Activated CD4-positive, alpha-beta T cell treated with anti-CD3 and anti-CD28 coated beads, Interleukin-2, amount 50 U/mL, for 4 hours (primary cell): ENCODE measurements around the gene WDFY3.

ENCODE experiments used
- DNase-seq, 2 experiments: peaks; one replicate each; pipeline ENCODE4 v3.0.0-alpha.2; 2020

WDFY3 gene

DNA sequence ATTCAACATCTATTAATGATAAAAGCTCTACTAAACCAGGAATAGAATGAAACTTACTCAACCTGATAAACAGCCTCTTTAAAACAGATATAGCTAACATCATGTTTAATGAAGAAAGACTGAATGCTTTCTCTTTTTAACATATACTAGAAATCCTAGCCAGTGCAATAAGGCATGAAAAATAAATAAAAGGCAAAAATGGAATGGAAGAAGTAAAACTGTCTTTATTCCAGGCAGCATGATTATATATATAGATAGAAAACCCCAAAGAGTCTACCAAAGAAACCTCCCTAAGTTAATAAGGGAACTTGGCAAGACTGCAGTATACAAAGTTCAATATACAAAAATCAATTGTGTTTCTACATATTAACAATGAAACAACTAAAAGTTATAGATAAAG is 25.5 kb downstream of the WDFY3 start:
- DNase-seq: no peak

DNA sequence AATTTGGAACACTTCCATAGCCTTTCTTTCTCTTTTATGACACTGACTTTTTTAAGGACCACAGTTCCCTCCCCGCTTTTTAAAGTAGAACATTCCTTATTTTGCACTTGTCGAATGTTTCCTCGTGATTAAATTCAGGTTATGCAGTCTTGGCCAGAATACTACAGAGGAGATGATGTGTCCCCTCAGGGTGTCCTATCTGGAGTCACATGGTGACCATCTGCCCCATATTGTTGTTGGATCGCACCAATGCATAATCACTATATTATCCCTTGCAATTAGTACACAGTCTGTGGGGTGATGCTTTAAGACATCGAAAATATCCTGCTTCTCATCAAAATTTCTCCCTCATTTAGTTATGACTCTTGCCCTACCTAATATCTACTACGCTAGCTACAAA is 27.4 kb downstream of the WDFY3 start:
- no peak for DNase-seq

DNA sequence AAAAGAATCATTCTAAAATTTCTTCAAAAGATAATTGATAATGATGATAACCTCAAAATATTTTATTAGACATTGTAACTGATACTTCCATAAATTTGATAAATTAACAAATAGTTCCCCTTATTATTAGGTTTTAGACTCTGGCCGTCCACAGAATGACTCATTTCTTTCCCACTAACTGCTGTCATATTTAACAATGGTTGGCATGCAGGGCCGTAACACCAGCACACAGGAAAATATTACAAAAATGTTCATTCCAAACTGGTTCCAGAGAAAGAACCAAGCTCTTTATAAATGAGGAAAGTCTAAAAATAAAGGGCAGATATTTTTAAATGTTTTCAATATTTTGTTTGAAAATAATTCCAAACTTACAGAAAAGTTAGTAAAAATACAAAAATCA is 28.2 kb downstream of the WDFY3 start:
- no peak for DNase-seq

DNA sequence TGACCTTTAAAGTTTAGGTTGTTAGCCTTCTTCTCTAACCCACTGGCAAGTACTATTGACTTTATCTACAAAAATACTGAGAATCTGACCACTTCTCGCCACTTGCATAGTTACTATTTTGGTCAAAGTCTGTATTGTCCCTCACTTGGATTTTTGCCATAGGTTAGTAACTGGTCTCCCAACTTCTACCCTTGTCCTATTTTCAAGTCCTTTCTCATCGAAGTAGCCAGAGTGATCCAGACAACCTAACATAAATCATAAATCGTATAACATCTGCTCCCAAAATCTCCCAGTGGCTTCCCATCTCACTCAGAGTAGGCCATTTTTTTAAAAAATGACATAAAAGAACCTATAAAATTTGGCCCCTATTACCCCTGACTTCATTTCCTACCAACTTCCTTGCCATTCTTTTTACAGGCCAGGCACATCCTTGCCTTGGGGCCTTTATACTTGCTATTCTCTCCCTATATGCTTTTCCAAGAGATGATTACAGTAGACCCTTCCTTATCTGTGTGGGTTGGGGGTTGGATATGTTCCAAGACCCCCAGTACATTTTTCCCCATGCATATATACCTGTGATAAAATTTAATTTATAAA is 29.0 kb downstream of the WDFY3 start:
- no peak for DNase-seq

DNA sequence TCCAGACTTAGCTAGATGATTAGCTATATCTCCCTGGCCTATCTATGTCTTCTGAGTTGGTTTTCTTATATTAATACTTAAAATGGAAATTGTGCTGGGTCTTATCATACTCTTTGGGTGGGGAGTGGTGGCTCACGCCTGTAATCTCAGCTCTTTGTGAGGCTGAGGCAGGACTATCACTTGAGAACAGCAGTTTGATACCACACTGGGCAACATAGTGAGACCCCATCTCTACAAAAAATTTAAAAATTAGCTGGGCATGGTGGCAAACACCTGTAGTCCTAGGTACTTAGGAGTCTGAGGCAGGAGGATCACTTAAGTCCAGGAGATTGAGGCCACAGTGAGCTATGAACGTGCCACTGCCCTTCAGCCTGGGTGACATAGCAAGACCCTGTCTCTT is 30.4 kb downstream of the WDFY3 start:
- no peak for DNase-seq

DNA sequence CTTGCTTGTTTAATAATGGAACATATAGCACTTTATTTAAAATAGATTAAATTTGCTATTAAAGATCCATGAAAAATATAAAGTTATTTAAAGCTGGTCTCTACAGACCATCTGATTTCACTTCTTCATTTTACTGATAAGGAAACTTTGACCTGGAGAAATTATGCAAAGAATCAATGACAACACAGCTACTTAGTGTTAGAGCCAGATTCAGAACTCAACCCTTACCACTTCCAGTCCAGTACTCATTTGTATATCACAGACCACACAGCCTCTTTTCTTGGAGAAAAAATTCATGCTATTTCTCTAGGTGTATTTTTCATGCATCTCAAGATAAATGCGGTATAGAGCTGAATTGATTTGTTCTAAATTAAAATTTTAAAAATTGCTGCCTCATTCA is 34.0 kb downstream of the WDFY3 start:
- DNase-seq: no peak

DNA sequence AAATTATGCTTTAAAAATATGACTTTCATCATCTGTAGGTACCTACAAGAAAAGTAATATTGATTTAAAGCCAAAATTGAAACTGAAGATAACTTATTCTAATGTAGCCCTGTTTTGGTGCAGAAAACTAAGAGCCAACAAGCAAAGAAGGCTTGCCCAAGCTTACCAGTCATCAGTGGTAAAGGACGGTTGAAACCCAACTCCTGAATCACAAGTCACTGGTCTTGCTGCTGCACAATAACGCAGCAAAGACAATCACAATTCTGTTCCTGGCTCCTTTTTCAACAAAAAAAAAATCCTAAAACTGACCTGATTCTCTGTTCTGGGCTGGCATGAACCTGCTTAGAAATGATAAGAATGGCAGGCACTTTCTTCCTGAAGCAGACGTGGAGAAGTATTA is 34.5 kb downstream of the WDFY3 start:
- DNase-seq: no peak

DNA sequence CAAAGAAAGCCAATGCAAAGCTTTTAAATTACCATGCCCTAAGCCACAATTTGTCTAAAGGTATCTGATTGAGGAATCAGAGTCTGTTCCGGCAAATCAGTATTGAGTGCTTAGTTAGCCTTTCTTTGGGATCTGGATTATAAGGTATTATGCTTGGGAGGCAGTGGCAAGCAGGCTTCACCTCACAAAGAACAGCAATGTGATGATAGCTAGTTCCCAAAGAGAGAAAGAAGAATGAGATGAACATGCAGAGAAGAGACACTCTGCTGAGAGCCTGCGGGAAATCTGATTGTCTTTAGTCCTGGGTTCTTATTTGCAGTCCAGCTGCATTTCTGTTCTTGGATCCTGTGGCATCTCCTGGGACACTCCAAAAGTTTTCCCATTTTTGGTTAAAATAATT is 35.2 kb downstream of the WDFY3 start:
- DNase-seq: no peak

DNA sequence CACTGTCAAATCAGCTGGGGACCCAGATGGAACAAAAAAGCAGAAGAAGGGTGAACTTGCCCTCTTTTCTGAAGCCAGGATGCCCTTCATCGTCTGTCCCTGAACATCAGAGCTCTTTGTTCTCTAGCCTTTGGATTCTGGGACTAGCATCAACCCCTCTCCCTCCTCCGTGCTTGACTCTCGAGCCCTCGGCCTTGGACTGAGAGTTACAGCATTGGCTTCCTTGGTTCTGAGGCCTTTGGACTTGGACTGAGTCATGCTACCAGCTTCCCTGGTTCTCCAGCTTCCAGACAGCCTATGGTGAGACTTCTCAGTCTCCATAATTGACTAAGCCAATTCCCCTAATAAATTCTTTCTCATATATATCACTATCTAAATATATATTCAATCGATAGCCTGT is 38.4 kb downstream of the WDFY3 start:
- DNase-seq: no peak

DNA sequence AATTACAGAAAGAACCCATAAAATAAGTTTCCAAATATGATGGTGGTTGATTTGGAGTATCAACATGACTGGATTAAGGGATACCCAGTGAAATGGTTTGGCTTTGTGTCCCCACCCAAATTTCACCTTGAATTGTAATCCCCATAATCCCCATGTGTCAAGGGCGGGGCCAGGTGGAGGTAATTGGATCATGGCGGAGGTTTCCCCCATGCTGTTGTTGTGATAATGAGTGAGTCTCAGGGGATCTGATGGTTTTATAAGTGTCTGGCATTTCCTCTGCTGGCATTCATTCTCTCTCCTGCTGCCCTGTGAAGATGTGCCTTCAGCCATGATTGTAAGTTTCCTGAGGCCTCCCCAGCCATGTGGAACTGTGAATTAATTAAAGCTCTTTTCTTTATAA is 39.1 kb downstream of the WDFY3 start:
- DNase-seq: no peak

DNA sequence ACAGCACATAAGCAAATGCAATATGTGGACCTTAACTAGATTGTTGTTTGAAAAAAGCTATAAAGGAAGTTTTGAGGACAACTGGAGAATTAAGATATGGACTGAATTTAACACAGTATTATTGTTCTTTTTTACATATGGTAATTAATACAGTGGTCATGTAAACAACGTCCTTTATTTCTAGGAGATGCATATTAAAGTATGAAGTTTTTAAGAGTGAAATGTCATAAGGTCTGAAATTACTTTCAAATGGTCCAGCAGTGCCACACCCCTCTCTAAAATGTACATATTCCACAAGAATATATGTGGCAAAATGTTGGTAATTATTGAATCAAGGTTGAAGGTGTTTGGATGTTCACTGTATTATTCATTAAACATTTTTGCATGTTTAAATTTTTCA is 40.9 kb downstream of the WDFY3 start:
- DNase-seq: no peak

DNA sequence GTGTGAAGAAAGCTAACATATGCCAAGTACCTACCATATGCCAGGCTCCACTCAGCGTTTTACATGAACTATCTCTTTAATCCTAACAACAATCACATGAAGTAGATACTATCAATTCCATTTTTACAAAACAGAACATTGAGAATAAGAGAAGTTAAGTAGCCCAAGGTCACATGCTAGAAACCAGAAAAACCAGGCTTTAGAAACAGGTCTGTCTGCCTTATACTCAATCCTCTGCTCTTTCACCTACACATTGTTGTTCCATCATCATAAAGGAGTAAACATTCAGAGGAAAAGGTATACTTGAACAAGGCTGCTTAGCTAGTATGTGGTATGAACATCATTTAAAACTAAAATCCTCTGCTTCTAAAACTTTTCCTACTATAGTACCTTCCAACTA is 42.1 kb downstream of the WDFY3 start:
- DNase-seq: no peak

DNA sequence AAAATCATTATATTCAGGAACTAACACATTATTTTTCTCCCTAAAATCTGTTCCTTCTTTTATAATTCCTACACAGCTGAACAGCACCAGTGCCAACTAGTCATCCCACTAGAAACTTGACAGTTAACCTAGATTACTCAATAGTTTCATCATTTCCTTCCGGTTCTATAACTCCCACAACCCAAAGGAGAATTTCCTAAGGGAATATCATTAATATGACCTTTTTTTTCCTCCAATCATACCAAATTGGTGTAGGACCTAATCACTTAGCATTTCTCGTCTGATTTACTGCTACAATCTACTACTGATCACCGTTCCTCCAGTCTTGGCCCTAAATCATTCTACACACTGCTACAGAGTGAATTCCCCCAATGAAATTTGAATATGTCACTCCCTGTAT is 45.9 kb downstream of the WDFY3 start:
- DNase-seq: no peak

DNA sequence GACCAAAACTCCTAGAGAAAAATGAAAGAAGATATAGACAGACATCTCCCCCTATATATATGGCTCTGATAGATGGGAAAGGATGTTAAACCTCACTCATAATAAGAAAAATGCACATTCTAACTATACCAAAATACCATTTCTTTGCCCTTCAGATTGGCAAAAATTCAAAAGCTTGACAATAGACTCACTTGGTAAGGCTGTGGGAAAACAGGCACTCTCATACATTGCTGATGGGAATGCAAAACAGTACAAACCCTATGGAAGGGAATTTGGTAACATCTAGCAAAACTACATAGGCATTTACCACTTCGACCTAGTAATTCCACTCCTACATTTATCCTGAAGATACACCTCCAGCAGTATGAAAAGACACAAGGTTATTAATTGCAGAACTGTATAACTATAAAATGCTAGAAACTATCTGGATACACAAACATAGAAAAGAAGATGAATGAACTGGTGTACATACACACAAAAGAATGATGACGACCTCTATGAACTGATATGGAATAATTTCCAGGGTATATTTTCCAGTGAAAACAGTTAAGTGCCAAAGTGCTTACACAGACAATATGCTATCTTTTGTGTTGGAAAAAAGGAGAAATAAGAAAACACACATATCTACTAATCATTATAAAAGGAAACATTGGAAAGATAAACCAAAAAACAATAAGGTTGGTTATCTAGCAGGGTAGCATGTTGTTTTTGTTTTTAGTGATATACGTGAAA is 48.5 kb downstream of the WDFY3 start:
- no peak for DNase-seq

DNA sequence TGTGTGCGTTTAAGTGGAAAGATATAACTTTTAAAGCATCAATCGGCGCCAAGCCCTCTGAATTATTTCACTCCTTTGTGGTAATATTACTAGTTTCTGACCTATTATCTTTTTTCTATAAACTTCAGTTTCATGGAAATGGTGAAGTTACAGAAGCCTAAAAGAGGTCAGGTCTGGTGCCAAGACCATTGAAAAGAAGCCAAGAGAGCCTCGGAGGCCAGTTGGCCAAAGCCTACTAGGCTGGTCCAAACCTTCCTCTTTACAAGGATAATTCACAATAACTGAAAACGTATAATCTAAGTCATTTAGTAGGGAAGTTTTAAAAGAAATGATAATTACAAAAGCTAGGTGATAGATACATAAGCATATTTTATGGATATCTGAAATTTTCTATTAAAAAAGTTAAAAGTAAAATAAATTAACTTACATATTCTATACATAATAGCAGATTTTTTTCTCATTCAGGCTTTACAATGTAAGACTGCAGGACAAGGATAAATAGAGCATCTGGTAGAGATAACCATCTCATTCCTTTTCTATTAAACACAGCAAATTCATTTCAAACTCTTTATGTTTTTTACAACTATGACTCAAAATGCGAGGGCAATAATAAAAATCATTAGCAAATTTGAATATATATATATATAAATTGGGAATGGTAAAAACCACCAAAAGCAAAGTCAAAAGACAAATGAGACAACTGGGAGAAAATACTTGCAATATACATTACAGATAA is 49.2 kb downstream of the WDFY3 start:
- DNase-seq: no peak

DNA sequence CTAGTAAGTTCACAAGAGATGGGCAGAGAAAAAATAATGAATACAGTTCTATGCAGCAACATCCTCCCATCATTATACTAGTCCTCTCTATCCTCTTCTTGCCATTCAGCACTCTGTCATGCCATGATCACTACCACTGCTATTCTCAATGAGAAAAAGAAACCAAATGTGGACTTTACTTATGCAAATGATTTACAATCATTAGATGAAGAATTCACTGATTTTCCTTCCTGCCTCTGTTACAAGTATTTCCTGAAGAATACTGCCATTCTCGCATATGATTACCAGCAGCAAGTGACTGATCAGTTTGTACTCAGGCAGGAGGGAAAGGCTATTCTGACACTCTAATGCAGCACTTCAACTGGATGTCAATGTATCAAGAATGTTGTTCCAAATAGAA is 50.3 kb downstream of the WDFY3 start:
- DNase-seq: no peak

DNA sequence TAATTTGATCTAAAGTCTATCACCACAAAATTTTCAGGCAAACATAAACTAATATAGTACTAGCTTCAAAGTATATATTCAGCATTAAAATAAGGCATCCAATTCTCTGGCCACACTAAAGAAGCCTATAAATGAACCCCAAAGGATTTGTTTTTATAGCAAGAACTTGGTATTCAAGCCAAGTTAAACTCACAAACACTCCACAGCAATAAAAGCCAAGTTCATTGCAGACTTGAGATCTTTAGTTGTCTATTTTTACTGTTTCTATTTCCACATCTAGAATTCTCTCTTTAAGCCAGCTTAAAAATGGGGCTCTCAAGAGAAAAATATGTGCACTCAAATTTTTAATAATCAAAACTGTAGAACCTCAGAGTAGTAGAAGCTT is 51.1 kb downstream of the WDFY3 start:
- no peak for DNase-seq

DNA sequence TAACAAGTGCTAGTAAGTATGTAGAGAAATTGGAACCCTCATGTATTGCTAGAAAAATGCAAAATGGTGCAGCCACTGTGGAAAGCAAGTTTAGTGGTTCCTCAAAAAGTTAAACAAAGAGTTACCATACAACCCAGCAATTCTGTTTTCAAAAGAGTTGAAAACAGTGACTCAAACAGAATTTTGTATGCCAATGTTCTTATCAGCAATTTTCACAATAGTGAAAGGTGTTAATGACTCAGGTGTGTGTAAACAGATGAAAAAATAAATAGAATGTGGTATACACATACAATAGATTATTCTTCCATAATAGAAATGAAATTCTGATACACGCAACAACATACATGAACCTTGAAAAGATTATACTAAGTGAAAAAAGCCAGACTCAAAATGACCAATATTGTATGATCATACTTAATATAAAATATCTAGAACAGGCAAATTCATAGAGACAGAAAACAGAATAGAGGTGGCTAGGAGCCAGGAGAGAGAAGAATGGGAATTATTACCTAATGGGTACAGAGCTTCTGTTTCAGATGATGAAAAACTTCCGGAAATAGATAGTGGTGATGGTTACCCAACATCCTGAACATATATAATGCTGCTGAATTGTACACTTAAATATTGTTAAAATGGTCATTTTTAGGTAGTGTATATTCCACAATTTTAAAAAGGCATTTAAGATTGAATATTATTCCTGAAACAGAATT is 51.6 kb downstream of the WDFY3 start:
- DNase-seq: no peak

DNA sequence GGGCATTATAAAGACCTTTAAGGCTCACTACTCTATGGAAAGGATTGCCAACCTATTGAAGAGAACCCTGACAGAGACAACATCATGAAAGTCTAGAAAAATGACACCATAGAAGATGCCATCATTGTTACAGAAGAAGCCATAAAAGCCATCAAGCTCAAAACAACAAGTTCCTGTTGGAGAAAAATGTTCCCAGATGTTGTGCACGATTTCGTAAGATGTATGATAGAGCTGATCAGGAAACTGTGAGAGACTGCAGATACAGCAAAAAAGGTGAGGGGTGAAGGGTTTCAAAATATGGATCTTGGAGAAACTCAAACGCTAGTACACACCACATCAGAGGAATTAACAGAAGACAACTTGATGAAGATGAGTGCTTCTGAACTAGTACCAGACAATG is 53.3 kb downstream of the WDFY3 start:
- no peak for DNase-seq

DNA sequence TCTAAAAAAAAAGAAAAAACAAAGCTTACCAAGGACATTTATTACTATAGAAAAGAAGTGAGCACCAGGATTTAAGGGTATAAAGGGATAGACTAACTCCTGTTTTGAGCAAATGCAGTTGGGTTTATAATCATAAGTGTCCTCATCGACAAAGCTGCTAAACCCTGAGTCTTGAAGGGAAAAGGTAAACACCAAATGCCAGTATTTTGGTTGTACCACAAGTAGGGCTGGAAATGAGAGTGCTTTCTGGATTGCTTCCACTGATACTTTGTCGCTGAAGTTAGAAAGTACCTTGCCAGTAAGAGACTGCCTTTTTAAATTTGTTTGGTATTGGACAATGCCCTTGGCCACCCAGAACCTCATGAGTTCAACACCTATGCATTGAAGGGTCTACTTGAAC is 53.7 kb downstream of the WDFY3 start:
- no peak for DNase-seq

DNA sequence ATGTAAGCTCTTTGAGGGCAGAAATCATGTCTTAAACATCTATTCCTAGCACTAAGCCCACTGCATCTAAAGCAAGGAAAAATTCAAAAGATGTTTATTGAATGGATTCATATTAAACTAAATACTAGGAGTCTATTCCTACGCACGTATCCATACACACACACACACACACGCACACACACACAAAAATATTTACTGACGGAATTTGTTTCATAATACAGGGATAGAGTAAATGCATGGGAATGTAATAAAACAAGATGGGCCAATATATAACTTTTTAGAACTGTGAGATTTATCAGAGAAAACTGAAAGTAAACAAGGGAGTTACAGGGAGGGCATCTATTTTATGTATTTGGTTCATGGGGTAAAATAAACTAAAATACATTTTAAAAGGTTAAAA is 57.6 kb downstream of the WDFY3 start:
- DNase-seq: no peak

DNA sequence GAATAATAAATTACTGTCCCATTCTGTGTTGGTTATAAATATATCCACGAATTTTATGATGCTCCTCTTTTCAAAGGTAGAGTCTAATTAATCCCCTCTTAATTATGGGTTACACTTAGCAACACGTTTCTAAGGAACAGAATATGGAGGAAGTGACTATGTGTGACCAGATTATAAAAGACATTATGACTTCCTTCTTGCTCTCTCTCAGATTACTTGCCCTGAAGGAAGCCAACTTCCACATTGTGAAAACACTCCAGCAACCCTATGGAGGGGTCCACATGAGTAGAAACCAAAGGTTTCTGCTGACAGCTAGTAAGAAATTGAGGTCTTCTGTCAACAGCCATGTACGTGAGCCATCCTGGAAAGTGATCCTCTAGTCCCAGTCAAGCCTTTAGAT is 59.3 kb downstream of the WDFY3 start:
- DNase-seq: no peak

DNA sequence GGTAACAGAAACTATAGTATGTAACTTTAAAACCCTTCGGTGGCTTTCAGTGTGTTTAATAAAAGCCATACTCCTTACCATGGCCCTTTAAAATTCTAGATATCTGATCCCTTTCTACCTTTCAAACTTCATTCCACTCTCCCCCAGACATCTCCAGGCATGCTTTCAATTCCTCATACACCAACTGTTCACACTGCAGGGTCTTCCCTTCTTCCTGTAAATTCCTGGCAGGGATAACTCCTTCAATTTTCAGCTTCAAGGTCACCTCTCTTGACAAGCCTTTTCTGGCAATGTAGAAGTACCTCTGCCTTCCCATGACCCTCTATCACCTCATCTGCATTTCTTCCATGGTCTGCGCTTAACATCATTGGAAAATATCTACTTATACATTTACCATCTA is 60.8 kb downstream of the WDFY3 start:
- DNase-seq: no peak

DNA sequence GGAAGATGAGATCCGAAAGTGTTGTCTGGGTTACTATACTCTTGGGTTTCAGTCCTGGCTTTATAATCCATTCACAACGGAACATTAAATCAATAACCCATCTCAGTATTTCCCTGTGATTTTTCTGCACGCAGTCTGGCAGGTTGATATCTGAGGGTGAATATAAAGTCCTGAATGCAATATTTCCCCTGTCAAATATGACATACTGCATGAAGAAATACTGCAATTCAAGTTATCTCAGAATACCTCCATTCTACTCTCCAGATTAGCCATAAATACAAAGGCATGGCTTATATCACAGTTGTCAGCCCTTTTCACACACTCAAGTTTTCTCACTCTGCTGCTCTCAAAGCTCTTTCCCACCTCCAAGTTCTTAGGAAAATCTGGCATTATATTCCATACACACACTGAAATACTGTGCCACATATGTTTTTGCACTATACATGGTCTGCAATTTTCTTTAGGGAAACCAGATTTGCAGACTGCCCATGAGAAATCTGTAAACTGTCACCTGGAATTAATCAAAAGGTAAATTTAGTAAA is 64.7 kb downstream of the WDFY3 start:
- DNase-seq: no peak
